ENCODE data around the gene GFRA1. TPM values are rescaled to one million over a fixed set of nuclear protein-coding genes. Genes with fewer than 3 reads are reported as not detected.

The GFRA1 gene
- total and polyA plus RNA-seq, 2 of the 8 experiments (the other 6 are each of a cell fraction or from before 2014, with no cell fraction given), result 1.1 to 2.0 TPM

DNA sequence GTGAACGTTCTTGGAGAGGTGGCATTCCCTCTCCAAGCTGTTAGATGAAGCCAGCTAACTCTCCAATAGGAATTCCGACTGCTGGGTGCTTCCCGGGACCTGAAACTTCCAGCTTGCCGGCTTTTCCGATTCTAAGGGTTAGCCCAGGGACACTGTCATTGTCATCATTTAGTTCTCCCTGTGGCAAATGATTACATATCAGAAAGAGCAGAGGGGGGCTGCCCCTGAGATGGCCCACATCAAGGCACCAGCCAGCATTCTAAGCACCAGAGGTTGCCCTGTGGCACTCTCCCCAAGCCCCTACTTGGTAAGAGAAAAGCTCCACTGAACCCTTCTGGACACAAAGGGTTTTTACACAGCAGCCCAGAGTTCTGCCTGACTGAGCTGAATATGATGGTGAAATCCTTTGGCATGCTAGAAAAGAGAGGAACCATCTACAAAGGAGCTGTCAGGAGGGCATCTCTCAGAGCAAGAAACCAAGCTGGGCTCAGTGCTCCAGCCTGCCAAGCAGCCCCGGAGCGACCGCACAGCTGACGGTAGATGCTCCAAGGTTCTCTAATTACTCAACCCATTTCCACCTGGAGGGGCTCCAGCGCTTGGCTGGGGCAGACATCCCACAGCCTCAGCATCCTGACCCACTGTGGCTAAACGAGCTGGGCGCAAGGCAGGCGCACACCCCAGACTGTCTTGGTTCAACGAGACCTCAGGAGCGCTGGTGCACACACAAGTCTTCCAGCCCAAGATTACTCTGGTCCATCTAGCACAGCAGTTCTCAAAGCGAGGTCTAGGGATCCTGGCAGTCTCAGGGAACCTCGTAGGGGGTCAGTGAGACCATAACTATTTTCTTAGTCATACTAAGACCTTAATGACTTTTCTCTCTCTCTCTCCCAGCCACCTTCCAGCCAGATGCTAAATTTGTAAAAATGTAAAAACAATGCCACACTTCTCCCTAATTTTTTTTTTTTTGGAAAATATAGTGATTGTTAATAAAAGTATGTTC lies 160.5 kb downstream of the GFRA1 start (continued):
- TF ChIP-seq RXRA (IDR thresholded peaks at IDR 0.05; ENCODE audit: insufficient read depth, low read depth, low read length), result no peak
- no peak for TF ChIP-seq POLR2AphosphoS5 (IDR thresholded peaks at IDR 0.05; ENCODE audit: low read depth, low read length)
- TF ChIP-seq RBBP5 (IDR thresholded peaks at IDR 0.05; ENCODE audit: borderline replicate concordance, low read depth, low read length), result no peak
- no peak for TF ChIP-seq ASH2L (IDR thresholded peaks at IDR 0.05; ENCODE audit: low read length)
- no peak for TF ChIP-seq JUND (IDR thresholded peaks at IDR 0.05; ENCODE audit: low read length)
- TF ChIP-seq TCF12 (IDR thresholded peaks at IDR 0.05; ENCODE audit: low read depth, low read length), result no peak
- no peak for TF ChIP-seq TAF1 (IDR thresholded peaks at IDR 0.05; ENCODE audit: low read depth, low read length)
